ENCODE results near the gene WNK3. TPM values are rescaled to one million over a fixed set of nuclear protein-coding genes. Genes with fewer than 3 reads are reported as not detected.

WNK3 gene
- total and polyA plus RNA-seq, 2 of the 13 experiments (the other 11 are each of a cell fraction or from before 2014, with no cell fraction given), result 0.12 to 0.62 TPM

DNA sequence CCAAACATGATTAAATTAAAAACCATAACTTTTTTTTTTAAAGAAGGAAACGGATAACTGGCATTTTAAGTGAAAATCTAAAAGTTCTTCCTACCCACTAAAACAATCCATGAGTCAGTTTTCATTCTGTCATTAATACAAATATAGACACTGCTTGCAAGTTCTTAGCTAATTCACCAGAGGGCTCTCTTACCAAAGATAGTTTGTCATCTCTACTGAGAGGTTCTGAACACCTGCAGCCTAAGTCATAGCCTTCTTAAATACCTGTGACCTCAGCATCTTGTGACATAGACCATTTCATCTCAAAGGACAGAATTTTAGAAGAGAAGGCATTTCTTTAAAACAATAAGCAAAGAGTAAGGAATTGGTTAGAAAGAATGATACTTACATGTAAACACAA, 109.5 kb downstream of the WNK3 start:
- DNase-seq (ENCODE audit: low spot score) (peak; percentile 12), FAIRE-seq (peak; percentile 68), ATAC-seq (peak; percentile 59; the same call in 2 of the 3 replicates)
- Histone ChIP-seq H2AFZ (ENCODE audit: low read length) (no peak overlapping the region), H3K4me2 (ENCODE audit: low read depth, low read length) (no peak overlapping the region), H3K9ac (ENCODE audit: insufficient read depth, low read depth, low read length) (no peak overlapping the region), H3K36me3 (replicated peaks in 1 of 2; ENCODE audit: control insufficient read depth in 1 of 2, insufficient read depth in 2 of 2, low read length in 2 of 2) (no peaks in the 10 kb centered on the region), H3K4me1 (ENCODE audit: insufficient read depth, low read length) (no peaks in the 10 kb centered on the region), H3K27me3 (ENCODE audit: control insufficient read depth in 1 of 2, insufficient read depth in 2 of 2, low read length in 2 of 2) (no peaks in the 10 kb centered on the region), H4K20me1 (ENCODE audit: insufficient read depth, low read length) (no peaks in the 10 kb centered on the region), H3K4me3 (replicated peaks in 1 of 3; ENCODE audit: insufficient read depth in 1 of 3, low read depth in 2 of 3, low read length in 3 of 3) (no peak overlapping the region), H3K9me3 (ENCODE audit: low read length) (no peaks in the 10 kb centered on the region), H3K79me2 (ENCODE audit: insufficient read depth, low read length) (no peaks in the 10 kb centered on the region), H3K27ac (ENCODE audit: extremely low read length, insufficient read depth, low read length) (no peak overlapping the region)
- in situ Hi-C loops (cut with HindIII; ENCODE audit: extremely low pct_ligation_motif_present, low pct_unique_long_range_greater_than_20kb) (no loop called here), intact Hi-C loops (cut with micrococcal nuclease; ENCODE audit: unreplicated experiment) (loop anchor here (1.0 kb wide), 1 partner anchor 192 kb away; the partner anchor contains the start of gene TSR2)
- ChIA-PET CTCF (ENCODE audit: low intra/inter-chr PET ratio, low total read pairs) (no interaction called here), POLR2A (no interaction called here)
- no TSS peak for BruUV-seq (replicated peaks)
- TF ChIP-seq RAD21 (CRISPR knock-in tag; IDR thresholded peaks at IDR 0.05) (0 out of 2 replicates have a peak, but pooled peaks have one; percentile 38), STAG1 (CRISPR knock-in tag; IDR thresholded peaks at IDR 0.05) (peak; percentile 70), SMC3 (IDR thresholded peaks at IDR 0.05; ENCODE audit: low read length) (peak; percentile 52; the same call in 1 of the 2 replicates), ZFP90 (CRISPR knock-in tag; IDR thresholded peaks at IDR 0.05; ENCODE audit: borderline replicate concordance) (no peak)
- TF ChIP-seq, protein P1, sequence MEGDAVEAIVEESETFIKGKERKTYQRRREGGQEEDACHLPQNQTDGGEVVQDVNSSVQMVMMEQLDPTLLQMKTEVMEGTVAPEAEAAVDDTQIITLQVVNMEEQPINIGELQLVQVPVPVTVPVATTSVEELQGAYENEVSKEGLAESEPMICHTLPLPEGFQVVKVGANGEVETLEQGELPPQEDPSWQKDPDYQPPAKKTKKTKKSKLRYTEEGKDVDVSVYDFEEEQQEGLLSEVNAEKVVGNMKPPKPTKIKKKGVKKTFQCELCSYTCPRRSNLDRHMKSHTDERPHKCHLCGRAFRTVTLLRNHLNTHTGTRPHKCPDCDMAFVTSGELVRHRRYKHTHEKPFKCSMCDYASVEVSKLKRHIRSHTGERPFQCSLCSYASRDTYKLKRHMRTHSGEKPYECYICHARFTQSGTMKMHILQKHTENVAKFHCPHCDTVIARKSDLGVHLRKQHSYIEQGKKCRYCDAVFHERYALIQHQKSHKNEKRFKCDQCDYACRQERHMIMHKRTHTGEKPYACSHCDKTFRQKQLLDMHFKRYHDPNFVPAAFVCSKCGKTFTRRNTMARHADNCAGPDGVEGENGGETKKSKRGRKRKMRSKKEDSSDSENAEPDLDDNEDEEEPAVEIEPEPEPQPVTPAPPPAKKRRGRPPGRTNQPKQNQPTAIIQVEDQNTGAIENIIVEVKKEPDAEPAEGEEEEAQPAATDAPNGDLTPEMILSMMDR (CRISPR knock-in tag; IDR thresholded peaks at IDR 0.05), result peak; percentile 60
- WGBS (ENCODE audit: low lambda C conversion rate), result 0% methylated on average over 1 of the region's 1 CpG

DNA sequence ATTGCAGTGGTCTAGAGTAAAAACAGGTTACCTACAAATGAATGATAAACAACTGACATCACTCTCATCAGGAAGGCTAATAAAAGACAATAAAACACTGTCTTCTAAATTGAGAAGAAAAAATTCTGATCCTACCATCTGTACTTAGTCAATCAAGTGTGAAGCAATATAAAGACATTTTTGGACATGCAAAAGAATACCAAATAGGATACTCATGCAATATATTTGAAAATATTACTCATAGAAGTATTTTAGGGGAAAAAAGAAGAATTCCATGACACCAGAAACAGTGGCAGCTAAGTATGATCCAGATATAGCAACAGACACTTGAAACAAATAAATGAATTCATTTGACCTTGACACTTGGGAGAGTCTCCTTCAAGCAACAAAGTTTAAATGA, 111.0 kb downstream of the WNK3 start:
- ChIA-PET POLR2A (no interaction called here), CTCF (ENCODE audit: low intra/inter-chr PET ratio, low total read pairs) (no interaction called here)
- ATAC-seq, result no peak
- intact Hi-C loops (cut with micrococcal nuclease; ENCODE audit: unreplicated experiment) (no loop called here), in situ Hi-C loops (cut with HindIII; ENCODE audit: extremely low pct_ligation_motif_present, low pct_unique_long_range_greater_than_20kb) (no loop called here)
- Histone ChIP-seq H3K4me1 (ENCODE audit: insufficient read depth, low read length) (no peaks in the 10 kb centered on the region), H3K9ac (ENCODE audit: insufficient read depth, low read depth, low read length) (no peak overlapping the region), H3K27ac (ENCODE audit: extremely low read length, insufficient read depth, low read length) (no peak overlapping the region), H2AFZ (ENCODE audit: low read length) (no peak overlapping the region), H3K4me3 (replicated peaks in 1 of 3; ENCODE audit: insufficient read depth in 1 of 3, low read depth in 2 of 3, low read length in 3 of 3) (no peak overlapping the region), H3K36me3 (replicated peaks in 1 of 2; ENCODE audit: control insufficient read depth in 1 of 2, insufficient read depth in 2 of 2, low read length in 2 of 2) (no peaks in the 10 kb centered on the region), H3K79me2 (ENCODE audit: insufficient read depth, low read length) (no peaks in the 10 kb centered on the region), H3K9me3 (ENCODE audit: low read length) (no peaks in the 10 kb centered on the region), H4K20me1 (ENCODE audit: insufficient read depth, low read length) (no peaks in the 10 kb centered on the region), H3K4me2 (ENCODE audit: low read depth, low read length) (no peak overlapping the region), H3K27me3 (ENCODE audit: control insufficient read depth in 1 of 2, insufficient read depth in 2 of 2, low read length in 2 of 2) (no peaks in the 10 kb centered on the region)
- no TSS peak for BruUV-seq (replicated peaks)
- DNase-seq (ENCODE audit: low spot score), result no peak
- TF ChIP-seq ZMAT3 (CRISPR knock-in tag; conservative IDR thresholded peaks at IDR 0.05) (no peak), ZNF121 (CRISPR knock-in tag; IDR thresholded peaks at IDR 0.05) (no peak), SIX1 (CRISPR knock-in tag; IDR thresholded peaks at IDR 0.05; ENCODE audit: borderline replicate concordance) (no peak), ZNF138 (CRISPR knock-in tag; IDR thresholded peaks at IDR 0.05; ENCODE audit: low read depth) (no peak), PCBP2 (optimal IDR thresholded peaks at IDR 0.05; ENCODE audit: low read depth, low read length, poor library complexity, severe bottlenecking) (no peak), SRY (CRISPR knock-in tag; IDR thresholded peaks at IDR 0.05) (no peak), CHCHD3 (CRISPR knock-in tag; IDR thresholded peaks at IDR 0.05) (no peak)
- TF ChIP-seq, protein P2, sequence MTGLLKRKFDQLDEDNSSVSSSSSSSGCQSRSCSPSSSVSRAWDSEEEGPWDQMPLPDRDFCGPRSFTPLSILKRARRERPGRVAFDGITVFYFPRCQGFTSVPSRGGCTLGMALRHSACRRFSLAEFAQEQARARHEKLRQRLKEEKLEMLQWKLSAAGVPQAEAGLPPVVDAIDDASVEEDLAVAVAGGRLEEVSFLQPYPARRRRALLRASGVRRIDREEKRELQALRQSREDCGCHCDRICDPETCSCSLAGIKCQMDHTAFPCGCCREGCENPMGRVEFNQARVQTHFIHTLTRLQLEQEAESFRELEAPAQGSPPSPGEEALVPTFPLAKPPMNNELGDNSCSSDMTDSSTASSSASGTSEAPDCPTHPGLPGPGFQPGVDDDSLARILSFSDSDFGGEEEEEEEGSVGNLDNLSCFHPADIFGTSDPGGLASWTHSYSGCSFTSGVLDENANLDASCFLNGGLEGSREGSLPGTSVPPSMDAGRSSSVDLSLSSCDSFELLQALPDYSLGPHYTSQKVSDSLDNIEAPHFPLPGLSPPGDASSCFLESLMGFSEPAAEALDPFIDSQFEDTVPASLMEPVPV (CRISPR knock-in tag; IDR thresholded peaks at IDR 0.05), result no peak
- no peak for FAIRE-seq
